GM18519 (cell line): ENCODE results near the gene UBTD2.
A peak's percentile ranks its signal among the peaks of the same experiment; 100 is the strongest.
"Not testable (repeated sequence)": the region's sequence is repeated elsewhere in the genome, so short reads cannot be mapped to it uniquely, and the experiment has no call there.

Experiments used
- ATAC-seq: cut with Tn5 transposase; IDR thresholded peaks from one replicate; pipeline ENCODE4 v1.9.1; 2021; ENCODE audit warnings: mild to moderate bottlenecking, moderate library complexity; ENCODE audit not compliant: unreplicated experiment, low FRiP score

Gene UBTD2

GRCh38 chr5:172293745-172294342 lies 10.3 kb upstream of the UBTD2 start:
- ATAC-seq = no peak

DNA sequence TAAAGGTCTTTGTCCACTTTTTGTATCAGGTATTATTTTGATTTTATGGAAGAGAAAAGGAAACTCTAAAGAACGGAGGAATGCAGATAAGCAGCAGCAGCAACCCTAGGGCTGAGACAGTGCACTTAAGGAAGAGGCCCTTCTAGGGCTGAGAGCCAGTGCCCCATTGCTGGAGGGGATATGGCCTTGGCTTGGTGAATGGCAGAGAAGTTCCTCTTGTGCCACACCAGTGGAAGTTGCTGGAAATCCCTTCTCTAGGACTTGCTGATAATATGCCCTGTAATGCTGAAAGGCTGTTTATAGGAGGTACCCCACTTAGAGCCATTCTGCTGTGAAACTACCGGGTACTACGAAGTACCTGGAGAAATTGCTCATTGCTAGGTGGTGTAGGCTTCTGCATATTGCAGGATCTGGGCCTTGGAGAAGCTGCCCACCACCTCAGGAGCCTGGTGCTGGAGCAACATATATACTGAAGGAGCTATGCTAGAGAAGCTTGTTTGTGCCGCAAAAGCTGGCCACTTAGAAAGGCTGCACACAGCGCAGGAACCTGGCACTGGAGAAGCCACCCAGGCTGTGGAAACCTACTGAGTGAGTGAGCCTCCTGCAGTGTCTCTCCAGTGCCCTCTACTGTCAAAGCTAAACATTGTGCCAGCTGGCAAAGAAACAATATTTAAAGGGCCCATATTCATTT lies 9.6 kb upstream of the UBTD2 start:
- peak; percentile 84 for ATAC-seq

- not testable (repeated sequence) for ATAC-seq
Measured at GRCh38 chr5:172291837-172292236, 8.3 kb upstream of the UBTD2 start.

DNA sequence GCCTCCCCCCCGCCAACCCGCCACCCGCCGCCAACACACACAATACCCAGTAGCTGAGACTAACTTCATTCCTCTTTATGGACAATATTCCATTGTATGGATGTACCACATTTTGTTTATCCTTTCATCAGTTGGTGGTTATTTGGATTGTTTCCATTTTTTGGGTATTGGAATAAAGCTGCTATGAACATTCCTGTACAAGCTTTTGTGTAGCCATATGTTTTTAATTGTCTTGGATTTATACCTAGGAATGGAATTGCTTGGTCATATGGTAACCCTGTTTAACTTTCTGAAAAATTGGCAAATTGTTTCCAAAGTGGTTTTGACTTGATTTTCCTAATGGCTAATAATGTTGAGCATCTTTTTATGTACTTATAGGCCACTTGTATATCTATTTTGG lies 4.9 kb upstream of the UBTD2 start:
- ATAC-seq = no peak

DNA sequence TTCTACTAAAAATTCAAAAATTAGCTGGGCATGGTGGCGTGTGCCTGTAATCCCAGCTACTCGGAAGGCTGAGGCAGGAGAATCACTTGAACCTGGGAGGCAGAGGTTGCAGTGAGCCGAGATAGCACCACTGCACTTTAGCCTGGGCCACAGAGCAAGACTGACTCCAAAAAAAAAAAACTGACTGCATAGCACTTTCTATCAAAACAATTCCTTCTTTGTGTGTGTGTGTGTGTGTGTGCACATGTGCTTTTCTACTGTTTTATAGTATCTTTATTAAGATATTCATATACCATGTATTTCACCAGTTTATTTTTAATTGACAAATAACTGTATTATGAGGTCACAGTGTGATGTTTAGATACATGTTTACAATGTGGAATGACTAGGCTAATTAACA lies 3.6 kb upstream of the UBTD2 start:
- ATAC-seq = not testable (repeated sequence)

DNA sequence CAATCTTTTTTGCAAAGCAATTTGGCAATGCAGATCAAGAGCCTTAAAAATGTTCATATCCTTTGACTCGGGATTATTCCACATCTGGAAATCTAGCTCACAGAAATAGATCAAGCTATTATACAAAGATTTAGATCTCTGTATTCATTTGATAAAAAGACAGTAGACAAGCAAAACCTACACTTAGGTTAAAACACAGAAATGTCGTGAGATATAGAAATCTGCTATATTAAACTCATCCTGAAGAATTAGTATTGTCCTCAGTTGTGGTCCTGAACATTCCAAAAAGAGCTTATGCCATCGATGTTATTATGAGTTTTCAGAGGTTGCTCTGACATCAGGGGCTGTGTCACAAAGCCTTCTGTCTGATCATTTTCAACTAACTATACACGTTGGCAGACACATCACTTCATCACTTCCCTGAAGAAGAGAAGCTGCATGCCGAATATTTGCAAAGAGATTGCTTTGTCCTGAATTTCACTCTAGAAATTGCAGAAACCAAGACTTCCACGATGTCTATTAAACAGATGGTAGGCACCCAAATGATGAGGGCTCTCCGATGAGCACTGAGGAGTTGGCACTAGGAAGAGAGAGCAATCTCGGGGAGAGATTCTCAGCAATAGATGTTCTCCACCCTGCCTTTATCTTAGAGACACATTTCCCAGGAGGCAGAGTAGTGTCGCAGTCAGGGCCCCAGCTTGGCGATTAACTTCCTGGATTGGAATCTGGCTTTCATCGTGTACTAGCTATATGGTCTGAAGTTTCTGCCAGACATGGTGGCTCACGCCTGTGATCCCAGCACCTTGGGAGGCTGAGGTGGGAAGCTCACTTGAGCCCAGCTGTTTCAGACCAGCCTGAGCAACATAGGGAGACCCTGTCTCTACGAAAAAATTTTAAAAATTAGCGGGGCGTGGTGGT lies 1.9 kb upstream of the UBTD2 start:
- no peak for ATAC-seq

DNA sequence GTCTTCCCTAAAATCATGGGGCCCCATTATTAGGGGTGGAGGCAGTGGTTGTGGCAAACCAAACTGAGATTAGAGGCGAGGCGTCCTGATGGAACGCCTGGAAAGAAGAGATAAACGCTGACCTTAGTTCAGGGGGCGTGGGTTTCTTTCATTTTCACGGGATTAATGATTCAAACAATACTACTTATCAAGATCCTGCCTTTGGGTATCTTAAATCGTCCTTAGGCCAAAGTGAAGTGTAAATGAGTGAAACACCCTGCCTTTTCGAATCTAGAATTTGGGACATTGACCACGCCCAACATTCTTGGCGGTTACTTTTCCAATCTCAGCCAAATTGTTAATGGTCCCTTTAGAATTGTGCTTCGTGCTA lies 1.0 kb upstream of the UBTD2 start:
- no peak for ATAC-seq

DNA sequence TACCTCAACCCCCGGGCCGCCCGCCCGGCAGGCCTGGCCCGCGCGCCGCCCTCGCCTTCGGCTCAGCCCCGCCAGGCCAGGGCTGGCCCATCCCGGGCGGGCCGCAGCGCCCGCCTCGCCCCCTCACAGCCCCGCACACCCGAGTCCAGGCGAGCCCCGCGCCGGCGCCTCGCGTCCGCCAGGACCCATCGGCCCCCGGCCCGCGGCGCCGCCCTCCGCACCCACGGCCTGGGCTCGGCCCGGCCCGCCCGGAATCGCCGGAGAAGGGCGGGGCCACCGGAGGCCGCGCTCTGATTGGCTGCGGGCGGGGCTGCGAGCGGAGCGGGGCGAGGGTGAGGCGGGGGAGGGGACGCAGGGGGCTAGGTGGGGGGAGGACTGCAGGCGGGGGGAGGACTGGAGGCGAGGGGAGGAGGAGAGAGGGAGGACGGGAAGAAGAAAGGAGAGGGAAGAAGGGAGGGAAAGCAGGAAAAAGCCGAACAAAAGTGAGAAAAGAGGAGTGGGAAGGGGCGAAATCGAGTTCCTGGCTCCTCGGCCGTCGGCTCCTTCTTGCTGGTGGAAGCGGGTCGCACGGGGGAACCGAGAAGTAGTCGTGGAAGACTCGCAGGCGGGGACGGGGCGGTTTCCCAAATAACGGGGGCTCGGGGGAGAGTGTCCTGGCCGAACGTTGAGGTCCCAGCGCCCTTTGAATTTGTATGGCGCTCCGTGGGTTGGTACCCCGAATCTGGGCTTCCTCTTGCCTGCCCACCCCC lies 472 bp upstream of the UBTD2 start:
- peak; percentile 69 for ATAC-seq

GRCh38 chr5:172282272-172283019 lies 1.1 kb downstream of the UBTD2 start:
- ATAC-seq = no peak

GRCh38 chr5:172281346-172281745 lies 2.2 kb downstream of the UBTD2 start:
- ATAC-seq = no peak

GRCh38 chr5:172280929-172281328 lies 2.6 kb downstream of the UBTD2 start:
- no peak for ATAC-seq

- ATAC-seq = no peak
Measured at GRCh38 chr5:172280317-172280716, 3.2 kb downstream of the UBTD2 start.

GRCh38 chr5:172278356-172278755 lies 5.2 kb downstream of the UBTD2 start:
- ATAC-seq = no peak

GRCh38 chr5:172276214-172276613 lies 7.3 kb downstream of the UBTD2 start:
- no peak for ATAC-seq

GRCh38 chr5:172274951-172275753 lies 8.4 kb downstream of the UBTD2 start:
- ATAC-seq = no peak

DNA sequence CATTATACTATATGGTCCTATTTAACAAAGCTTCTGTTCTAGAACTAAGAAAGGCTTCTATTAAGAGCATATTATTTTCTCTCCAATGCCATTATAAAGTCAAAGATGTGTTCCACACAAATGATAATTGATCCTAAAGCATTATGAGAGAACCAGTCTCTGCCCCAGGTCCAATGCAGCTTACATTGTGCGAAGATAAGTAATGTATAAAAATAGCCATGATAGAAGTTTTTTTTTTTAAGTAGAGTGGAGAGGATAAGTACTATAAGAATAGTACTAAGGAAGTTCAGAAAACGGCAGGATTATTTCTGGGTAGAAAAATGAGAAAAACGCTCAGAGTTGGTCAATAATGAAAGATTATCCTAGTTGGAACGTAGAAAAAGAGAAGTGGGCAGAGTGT lies 15.6 kb downstream of the UBTD2 start:
- no peak for ATAC-seq

- ATAC-seq = no peak
Measured at GRCh38 chr5:172266676-172267092, 16.9 kb downstream of the UBTD2 start.

DNA sequence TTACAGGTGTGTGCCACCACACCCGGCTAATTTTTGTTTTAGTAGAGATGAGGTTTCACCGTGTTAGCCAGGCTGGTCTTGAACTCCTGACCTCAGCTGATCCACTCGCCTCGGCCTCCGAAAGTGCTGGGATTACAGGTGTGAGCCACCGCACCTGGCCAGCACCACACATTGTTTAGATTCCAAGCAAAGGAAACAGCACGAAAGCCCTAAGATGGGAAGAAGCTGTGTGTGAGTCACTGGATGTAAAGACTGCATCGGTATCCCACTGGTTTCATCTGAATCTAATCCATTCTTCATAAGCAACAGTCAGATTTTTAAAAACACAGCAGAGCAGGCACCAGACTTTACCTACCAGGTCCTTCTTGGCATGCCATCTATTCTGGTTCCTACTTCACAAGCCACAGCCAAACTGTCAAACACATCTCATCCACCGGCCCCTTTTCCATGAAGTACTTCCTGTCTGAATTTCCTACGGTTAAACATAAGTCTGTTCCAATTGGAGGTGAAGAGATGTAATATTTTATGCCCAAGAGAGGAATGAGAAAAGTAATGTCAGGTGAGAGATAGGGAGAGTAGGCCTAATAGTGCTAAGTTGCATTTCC lies 17.4 kb downstream of the UBTD2 start:
- no peak for ATAC-seq
